ENCODE data around the gene STX2. TPM values are rescaled to one million over a fixed set of nuclear protein-coding genes. Genes with fewer than 3 reads are reported as not detected.

STX2 gene
- polyA plus RNA-seq, 1 donor (not counting 4 experiments of a cell fraction or from before 2014, with no cell fraction given), result 24.1 TPM

DNA sequence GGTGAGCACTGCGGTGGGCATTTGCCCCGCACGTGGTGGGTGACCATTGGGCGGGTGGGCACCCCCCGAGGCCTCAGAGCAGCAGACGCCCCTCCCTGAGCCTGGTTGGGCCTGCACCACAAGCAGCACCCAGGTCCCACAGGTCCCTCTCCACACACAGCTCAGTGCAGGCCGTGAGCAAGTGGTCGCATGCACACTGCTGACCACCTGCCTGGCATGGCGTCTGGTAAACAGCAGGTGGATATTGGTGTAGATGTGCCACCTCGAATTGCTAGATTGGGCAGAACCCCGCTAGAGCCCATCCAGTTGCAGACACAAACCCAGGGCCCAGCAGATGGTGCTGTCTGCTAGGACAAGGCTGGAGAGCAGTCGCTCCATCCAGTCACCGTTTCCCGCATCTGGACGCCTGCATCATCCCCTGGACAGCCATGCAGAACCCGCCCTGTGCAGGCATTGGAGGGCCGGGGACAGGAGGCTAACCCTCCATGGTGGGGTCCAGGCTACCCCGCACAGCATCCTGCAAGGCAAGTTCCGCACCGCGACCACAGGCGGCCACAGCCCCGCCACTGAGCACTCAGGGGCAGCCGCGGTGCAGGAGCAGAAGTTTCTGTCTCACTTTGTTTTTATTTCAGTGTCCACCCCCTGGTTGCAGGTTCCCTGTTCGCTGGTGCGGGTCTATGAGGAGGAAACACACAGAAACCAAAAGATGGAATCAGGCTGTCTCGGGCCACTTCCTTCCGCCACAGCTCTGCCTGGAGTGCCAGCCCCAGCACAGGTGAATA lies 77.3 kb downstream of the STX2 start:
- H3K4me1 ChIP-seq (ENCODE audit: control insufficient read depth, extremely low read depth, insufficient read depth, low read length), result peaks cover 2% of the 10 kb centered on the region
- no peaks in the 10 kb centered on the region for H3K79me2 ChIP-seq (ENCODE audit: control insufficient read depth, insufficient read depth, low read length)
- DNase-seq (ENCODE audit: low read depth, low spot score) (no peak), FAIRE-seq (no peak)
- no peaks in the 10 kb centered on the region for H4K20me1 ChIP-seq (ENCODE audit: control insufficient read depth, extremely low read depth, insufficient read depth, low read length)
- peaks cover 17% of the 10 kb centered on the region for H3K9me3 ChIP-seq (ENCODE audit: control insufficient read depth, low read depth, low read length)
- TF ChIP-seq EZH2 (IDR thresholded peaks at IDR 0.05; ENCODE audit: low read length), result no peak
- TF ChIP-seq, protein P1, sequence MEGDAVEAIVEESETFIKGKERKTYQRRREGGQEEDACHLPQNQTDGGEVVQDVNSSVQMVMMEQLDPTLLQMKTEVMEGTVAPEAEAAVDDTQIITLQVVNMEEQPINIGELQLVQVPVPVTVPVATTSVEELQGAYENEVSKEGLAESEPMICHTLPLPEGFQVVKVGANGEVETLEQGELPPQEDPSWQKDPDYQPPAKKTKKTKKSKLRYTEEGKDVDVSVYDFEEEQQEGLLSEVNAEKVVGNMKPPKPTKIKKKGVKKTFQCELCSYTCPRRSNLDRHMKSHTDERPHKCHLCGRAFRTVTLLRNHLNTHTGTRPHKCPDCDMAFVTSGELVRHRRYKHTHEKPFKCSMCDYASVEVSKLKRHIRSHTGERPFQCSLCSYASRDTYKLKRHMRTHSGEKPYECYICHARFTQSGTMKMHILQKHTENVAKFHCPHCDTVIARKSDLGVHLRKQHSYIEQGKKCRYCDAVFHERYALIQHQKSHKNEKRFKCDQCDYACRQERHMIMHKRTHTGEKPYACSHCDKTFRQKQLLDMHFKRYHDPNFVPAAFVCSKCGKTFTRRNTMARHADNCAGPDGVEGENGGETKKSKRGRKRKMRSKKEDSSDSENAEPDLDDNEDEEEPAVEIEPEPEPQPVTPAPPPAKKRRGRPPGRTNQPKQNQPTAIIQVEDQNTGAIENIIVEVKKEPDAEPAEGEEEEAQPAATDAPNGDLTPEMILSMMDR (optimal IDR thresholded peaks at IDR 0.05 in 1 of 3, IDR thresholded peaks at IDR 0.05 in 1 of 3, conservative IDR thresholded peaks at IDR 0.05 in 1 of 3; ENCODE audit: extremely low read depth in 1 of 3, insufficient read depth in 2 of 3, low read length in 3 of 3), result peak; percentile 75 to 93 (median 84)
- H3K9me1 ChIP-seq (ENCODE audit: control insufficient read depth, extremely low read depth, insufficient read depth, low read length), result no peaks in the 10 kb centered on the region
- H3K9ac ChIP-seq (ENCODE audit: control insufficient read depth, extremely low read depth, insufficient read depth, low read length), result no peak overlapping the region
- H3K36me3 ChIP-seq (ENCODE audit: control insufficient read depth in 2 of 2, extremely low read depth in 1 of 2, insufficient read depth in 2 of 2, low read length in 2 of 2), result no peaks in the 10 kb centered on the region
- no peak overlapping the region for H2AFZ ChIP-seq (ENCODE audit: control insufficient read depth, low read length)
- H3K4me3 ChIP-seq (ENCODE audit: control insufficient read depth in 2 of 3, extremely low read depth in 1 of 3, insufficient read depth in 2 of 3, low read depth in 1 of 3, low read length in 3 of 3), result no peak overlapping the region
- peak overlapping the region; percentile 25 for H3K4me2 ChIP-seq (ENCODE audit: control insufficient read depth, extremely low read depth, insufficient read depth, low read depth, low read length)
- dilution Hi-C loops (cut with MboI; ENCODE audit: extremely low pct_ligation_motif_present, low sequenced_read_pairs), result no loop called here
- H3K27me3 ChIP-seq (ENCODE audit: control insufficient read depth, extremely low read depth, insufficient read depth, low read length), result peaks cover 3% of the 10 kb centered on the region
- no peak overlapping the region for H3K27ac ChIP-seq (ENCODE audit: control insufficient read depth, insufficient read depth, low read length)

DNA sequence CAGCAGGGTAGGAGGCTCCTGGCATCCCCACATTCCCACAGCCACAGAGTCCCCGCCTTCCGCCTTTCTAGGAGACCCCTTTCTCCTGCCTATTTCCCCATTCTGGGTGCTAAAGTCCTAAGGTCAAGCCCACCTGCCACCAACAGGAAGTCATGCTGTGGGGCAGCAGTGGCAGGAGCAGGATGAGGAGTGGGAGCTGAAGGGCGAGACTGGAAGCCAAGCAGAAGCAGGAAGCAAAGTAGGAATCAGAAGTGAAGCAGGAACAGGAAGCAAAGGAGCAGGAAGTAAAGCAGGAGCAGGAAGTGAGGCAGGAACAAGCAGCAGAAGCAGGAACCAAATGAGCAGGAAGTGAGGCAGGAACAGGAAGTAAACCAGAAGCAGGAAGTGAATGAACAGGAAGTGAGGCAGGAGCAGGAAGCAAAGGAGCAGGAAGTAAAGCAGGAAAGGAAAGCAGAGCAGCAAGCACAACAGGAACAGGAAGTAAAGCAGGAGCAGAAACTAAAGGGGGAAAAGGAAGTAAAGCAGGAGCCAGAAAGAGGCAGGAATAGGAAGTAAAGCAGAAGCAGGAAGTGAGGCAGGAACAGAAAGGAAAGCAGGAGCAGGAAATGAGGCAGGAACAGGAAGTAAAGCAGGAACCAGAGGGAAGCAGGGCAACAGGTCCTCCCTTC lies 84.7 kb downstream of the STX2 start:
- no peaks in the 10 kb centered on the region for H3K9me1 ChIP-seq (ENCODE audit: control insufficient read depth, extremely low read depth, insufficient read depth, low read length)
- H4K20me1 ChIP-seq (ENCODE audit: control insufficient read depth, extremely low read depth, insufficient read depth, low read length), result no peaks in the 10 kb centered on the region
- H3K4me3 ChIP-seq (ENCODE audit: control insufficient read depth in 2 of 3, extremely low read depth in 1 of 3, insufficient read depth in 2 of 3, low read depth in 1 of 3, low read length in 3 of 3), result no peak overlapping the region
- FAIRE-seq, result no peak
- no peak overlapping the region for H3K4me2 ChIP-seq (ENCODE audit: control insufficient read depth, extremely low read depth, insufficient read depth, low read depth, low read length)
- H3K9me3 ChIP-seq (ENCODE audit: control insufficient read depth, low read depth, low read length), result no peaks in the 10 kb centered on the region
- H3K27ac ChIP-seq (ENCODE audit: control insufficient read depth, insufficient read depth, low read length), result no peak overlapping the region
- dilution Hi-C loops (cut with MboI; ENCODE audit: extremely low pct_ligation_motif_present, low sequenced_read_pairs), result no loop called here
- H3K36me3 ChIP-seq (ENCODE audit: control insufficient read depth in 2 of 2, extremely low read depth in 1 of 2, insufficient read depth in 2 of 2, low read length in 2 of 2), result no peaks in the 10 kb centered on the region
- peak overlapping the region; percentile 4 for H2AFZ ChIP-seq (ENCODE audit: control insufficient read depth, low read length)
- no peaks in the 10 kb centered on the region for H3K4me1 ChIP-seq (ENCODE audit: control insufficient read depth, extremely low read depth, insufficient read depth, low read length)
- H3K27me3 ChIP-seq (ENCODE audit: control insufficient read depth, extremely low read depth, insufficient read depth, low read length), result no peaks in the 10 kb centered on the region
- TF ChIP-seq, protein P1 (optimal IDR thresholded peaks at IDR 0.05 in 1 of 3, IDR thresholded peaks at IDR 0.05 in 1 of 3, conservative IDR thresholded peaks at IDR 0.05 in 1 of 3; ENCODE audit: extremely low read depth in 1 of 3, insufficient read depth in 2 of 3, low read length in 3 of 3), result no peak
- no peak for TF ChIP-seq EZH2 (IDR thresholded peaks at IDR 0.05; ENCODE audit: low read length)
- no peak overlapping the region for H3K9ac ChIP-seq (ENCODE audit: control insufficient read depth, extremely low read depth, insufficient read depth, low read length)
- H3K79me2 ChIP-seq (ENCODE audit: control insufficient read depth, insufficient read depth, low read length), result no peaks in the 10 kb centered on the region
- no peak for DNase-seq (ENCODE audit: low read depth, low spot score)
